B cell (primary cell): ENCODE data around the gene ZMIZ1. TPM values are rescaled to one million over a fixed set of nuclear protein-coding genes. Genes with fewer than 3 reads are reported as not detected.

ENCODE experiments used
- ATAC-seq: fragments of 200-7000 bp; cut with Tn5 transposase; one replicate; pipeline ENCODE4 v1.10.0; 2021; ENCODE audit warnings: low read depth, mild to moderate bottlenecking, moderate number of reproducible peaks, moderate library complexity
- CTCF ChIA-PET: fragments of 350-600 bp; sonication (Branson Sonifier 250); formaldehyde crosslinking; loops from one replicate; lab custom pipeline; 2021; ENCODE audit warnings: antibody characterized with exemption, inconsistent platforms; lab: Charles Lee
- POLR2A ChIA-PET: fragments of 350-600 bp; sonication (Branson Sonifier 250); formaldehyde crosslinking; loops from one replicate; lab custom pipeline; 2021; ENCODE audit warnings: antibody characterized with exemption; lab: Charles Lee
- DNase-seq: peaks from one replicate; pipeline ENCODE4 v3.0.0; 2013
- H2AFZ ChIP-seq: 2 replicates; pipeline ENCODE4 v1.6.1; 2012; ENCODE audit warnings: mild to moderate bottlenecking, low read depth, low read length; ENCODE audit not compliant: insufficient read depth, poor library complexity, severe bottlenecking
- H3K27ac ChIP-seq, 2 donors: 1 replicate in 1 of 2; 2 replicates in 1 of 2; pipeline ENCODE4 v1.5.1; 2012 to 2013; ENCODE audit warnings: low read length in 2 of 2, mild to moderate bottlenecking in 2 of 2, moderate library complexity in 1 of 2
- H3K27me3 ChIP-seq, 4 experiments: fragments of 200-600 bp in 1 of 4; sonication (generic) in 1 of 4; replicated peaks in 1 of 4; 1 replicate in 2 of 4; 2 replicates in 2 of 4; pipeline versions ENCODE4 v1.6.1 to v1.7.0; 2013 to 2016; ENCODE audit warnings: low read length in 3 of 4, mild to moderate bottlenecking in 2 of 4, mixed read lengths in 1 of 4, moderate library complexity in 1 of 4; ENCODE audit not compliant: insufficient read depth in 4 of 4, control insufficient read depth in 3 of 4; ENCODE audit errors: control extremely low read depth in 1 of 4
- H3K36me3 ChIP-seq, 2 experiments: replicated peaks in 1 of 2; 1 replicate in 1 of 2; 2 replicates in 1 of 2; pipeline versions ENCODE4 v1.6.1 to v1.7.1; 2013; ENCODE audit warnings: low read length in 1 of 2; ENCODE audit not compliant: insufficient read depth in 2 of 2, control insufficient read depth in 1 of 2; ENCODE audit errors: control extremely low read depth in 1 of 2, extremely low read depth in 1 of 2
- H3K4me1 ChIP-seq, 2 donors: fragments of 200-600 bp in 1 of 2; sonication (generic) in 1 of 2; 1 replicate in 1 of 2; 2 replicates in 1 of 2; pipeline versions ENCODE4 v1.5.1 to v1.6.1; 2013 to 2017; ENCODE audit warnings: low read length in 2 of 2; ENCODE audit not compliant: control insufficient read depth in 2 of 2, insufficient read depth in 2 of 2
- H3K4me2 ChIP-seq: replicated peaks from 2 replicates; pipeline ENCODE3; 2012; ENCODE audit warnings: mild to moderate bottlenecking, low read depth, low read length; ENCODE audit not compliant: poor library complexity, severe bottlenecking
- H3K4me3 ChIP-seq, 5 experiments: fragments of 200-600 bp in 1 of 5; sonication (generic) in 1 of 5; 1 replicate in 3 of 5; 2 replicates in 2 of 5; pipeline versions ENCODE4 v1.5.1 to v1.7.0; 2011 to 2016; ENCODE audit warnings: low read length in 4 of 5, mild to moderate bottlenecking in 4 of 5, low read depth in 2 of 5, control low read depth in 1 of 5, moderate library complexity in 1 of 5; ENCODE audit not compliant: insufficient read depth in 1 of 5; ENCODE audit errors: control extremely low read depth in 1 of 5, extremely low read depth in 1 of 5
- H3K79me2 ChIP-seq: fragments of 200-600 bp; sonication (generic); one replicate; pipeline ENCODE4 v1.6.0; 2016; ENCODE audit warnings: low read length; ENCODE audit not compliant: control insufficient read depth, insufficient read depth
- H3K9ac ChIP-seq: fragments of 200-600 bp; sonication (generic); 2 replicates; pipeline ENCODE4 v1.6.1; 2017; ENCODE audit warnings: mild to moderate bottlenecking, low read length, moderate library complexity
- H3K9me3 ChIP-seq, 3 donors: one replicate each; pipeline versions ENCODE4 v1.6.1 to v1.7.1; 2013; ENCODE audit warnings: low read length in 2 of 3; ENCODE audit not compliant: control insufficient read depth in 2 of 3, insufficient read depth in 1 of 3; ENCODE audit errors: control extremely low read depth in 1 of 3
- H4K20me1 ChIP-seq: 2 replicates; pipeline ENCODE4 v1.6.0; 2012; ENCODE audit warnings: mild to moderate bottlenecking, low read length; ENCODE audit not compliant: insufficient read depth, control insufficient read depth, poor library complexity, severe bottlenecking
- H3K27ac Mint-ChIP-seq: one replicate; pipeline ENCODE4 v1.8.0; 2021; ENCODE audit warnings: mixed read lengths
- H3K27me3 Mint-ChIP-seq: one replicate; pipeline ENCODE4 v1.8.0; 2021; ENCODE audit warnings: mixed read lengths
- H3K4me1 Mint-ChIP-seq: one replicate; pipeline ENCODE4 v1.8.0; 2021; ENCODE audit warnings: mixed read lengths
- H3K4me3 Mint-ChIP-seq: one replicate; pipeline ENCODE4 v1.8.0; 2021; ENCODE audit warnings: mixed read lengths
- H3K9me3 Mint-ChIP-seq: one replicate; pipeline ENCODE4 v1.8.0; 2022; ENCODE audit warnings: mixed read lengths; ENCODE audit not compliant: insufficient read depth
- CTCF ChIP-seq: fragments of 200-600 bp; IDR thresholded peaks from one replicate; pipeline ENCODE4 v1.8.0; 2022; ENCODE audit warnings: antibody characterized with exemption, mild to moderate bottlenecking
- EZH2 ChIP-seq: IDR thresholded peaks from 2 replicates; pipeline ENCODE4 v1.6.1; 2012; ENCODE audit warnings: borderline replicate concordance, low read depth, mild to moderate bottlenecking, moderate library complexity, low read length; ENCODE audit not compliant: insufficient read depth, poor library complexity, severe bottlenecking
- WGBS: methylation state at CpG from one replicate; pipeline ENCODE4 v1.1.5; 2013; ENCODE audit warnings: missing lambda C conversion rate; ENCODE audit not compliant: insufficient coverage; 5-methylcytosine and 5-hydroxymethylcytosine counted together
- intact Hi-C: fragments of 100-400 bp; cut with micrococcal nuclease; formaldehyde crosslinking; loops from one replicate; pipeline ENCODE4 v1.10.0; 2022
- polyA plus RNA-seq: library from polyadenylated mRNA; depleted of rRNA; stranded (reverse); fragments of >200 nt; gene quantifications from 2 replicates; pipeline ENCODE4 v1.2.3, GENCODE V29; 2012
- total RNA-seq, 2 donors: library from RNA; stranded (reverse); fragments of 120-200 nt in 1 of 2; gene quantifications; 1 replicate in 1 of 2; 2 replicates in 1 of 2; pipeline versions ENCODE4 v1.2.3 to v1.2.4, GENCODE V29; 2013 to 2022

Gene ZMIZ1
- total and polyA plus RNA-seq, 2 donors (not counting 1 experiment from before 2014, with no cell fraction given) = 14.3 to 64.9 TPM

GRCh38 chr10:79074732-79075131, 6.0 kb downstream of the ZMIZ1 start:
- H3K36me3 ChIP-seq = no peaks in the 10 kb centered on the region
- Mint-ChIP-seq H3K4me1 (peaks cover 21% of the 10 kb centered on the region), H3K4me3 (no peak overlapping the region), H3K27me3 (peaks cover 60% of the 10 kb centered on the region), H3K27ac (no peak overlapping the region), H3K9me3 (no peaks in the 10 kb centered on the region)
- DNase-seq (no peak), ATAC-seq (no peak)
- no peak overlapping the region for H3K4me2 ChIP-seq
- intact Hi-C loops = no loop called here
- no peak overlapping the region for H3K4me3 ChIP-seq
- 33% methylated on average over 1 of the region's 4 CpGs for WGBS
- no peaks in the 10 kb centered on the region for H4K20me1 ChIP-seq
- TF ChIP-seq CTCF = no peak
- no peak for TF ChIP-seq EZH2
- H3K4me1 ChIP-seq = peaks cover 20 to 24% of the 10 kb centered on the region in 2 donors
- no peak overlapping the region for H3K27ac ChIP-seq
- ChIA-PET CTCF (no interaction called here), POLR2A (no interaction called here)
- H2AFZ ChIP-seq = no peak overlapping the region
- peaks cover 0 to 50% (median 33%) of the 10 kb centered on the region in 4 experiments for H3K27me3 ChIP-seq
- H3K9me3 ChIP-seq = no peaks in the 10 kb centered on the region
- H3K79me2 ChIP-seq = peaks cover 27% of the 10 kb centered on the region
- no peak overlapping the region for H3K9ac ChIP-seq

GRCh38 chr10:79075418-79075817, 6.7 kb downstream of the ZMIZ1 start:
- no peak overlapping the region for H3K27ac ChIP-seq
- H3K27me3 ChIP-seq = peaks cover 0 to 53% (median 33%) of the 10 kb centered on the region in 4 experiments
- 55% methylated on average over 1 of the region's 3 CpGs for whole genome bisulfite sequencing
- peaks cover 20 to 23% of the 10 kb centered on the region in 2 donors for H3K4me1 ChIP-seq
- H3K79me2 ChIP-seq = peaks cover 29% of the 10 kb centered on the region
- no peaks in the 10 kb centered on the region for H3K36me3 ChIP-seq
- Mint-ChIP-seq H3K27me3 (peaks cover 65% of the 10 kb centered on the region), H3K9me3 (no peaks in the 10 kb centered on the region), H3K4me1 (peaks cover 20% of the 10 kb centered on the region), H3K4me3 (no peak overlapping the region), H3K27ac (no peak overlapping the region)
- TF ChIP-seq CTCF (no peak), EZH2 (no peak)
- intact Hi-C loops = no loop called here
- no peak overlapping the region for H2AFZ ChIP-seq
- no peaks in the 10 kb centered on the region for H3K9me3 ChIP-seq
- no peak overlapping the region for H3K4me3 ChIP-seq
- no peaks in the 10 kb centered on the region for H4K20me1 ChIP-seq
- DNase-seq (no peak), ATAC-seq (no peak)
- ChIA-PET CTCF (interaction anchor here (1.5 kb wide), 1 partner anchor 120 kb away, joined by 3 read pairs; no protein-coding TSS in a partner anchor), POLR2A (no interaction called here)
- H3K9ac ChIP-seq = no peak overlapping the region
- H3K4me2 ChIP-seq = no peak overlapping the region
